ELR (cell line): Measurements from ENCODE around the gene MYLK3.
"Not testable (repeated sequence)": the region's sequence is repeated elsewhere in the genome, so short reads cannot be mapped to it uniquely, and the experiment has no call there.

Experiments used
- DNase-seq: peaks from one replicate; pipeline ENCODE4 v3.0.0-alpha.2; 2015; ENCODE audit warnings: low read depth

MYLK3 gene

GRCh38 chr16:46747777-46748651 is at the start of gene MYLK3:
Gene MYLK3 (minus strand): TSS chr16:46748344. CDS start chr16:46748193, 151 bp downstream.
- DNase-seq: no peak

GRCh38 chr16:46797501-46797900 is 49.4 kb upstream of the MYLK3 start:
- no peak for DNase-seq

DNA sequence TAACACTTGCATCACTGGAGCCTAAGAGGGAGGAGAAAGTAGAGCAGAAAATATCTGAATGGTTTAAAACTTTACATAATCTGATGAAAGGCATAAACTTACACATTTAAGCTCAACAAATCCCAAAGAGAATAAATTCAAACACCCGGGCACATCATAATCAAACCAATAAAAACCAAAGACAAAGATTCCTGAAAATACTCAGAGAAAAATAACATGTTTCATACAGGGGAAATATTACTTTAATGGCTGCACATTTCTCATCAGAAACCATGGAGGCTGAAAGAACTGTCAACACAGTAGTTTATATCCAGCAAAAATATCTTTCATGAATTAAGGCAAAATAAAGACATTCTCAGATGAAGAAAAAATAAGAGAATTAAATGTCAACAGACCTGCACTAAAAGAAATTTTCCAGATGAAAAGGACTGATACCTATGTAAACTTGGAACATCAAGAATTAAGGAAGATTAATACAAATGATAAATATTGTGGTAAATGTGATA is 48.7 kb upstream of the MYLK3 start:
- no peak for DNase-seq

DNA sequence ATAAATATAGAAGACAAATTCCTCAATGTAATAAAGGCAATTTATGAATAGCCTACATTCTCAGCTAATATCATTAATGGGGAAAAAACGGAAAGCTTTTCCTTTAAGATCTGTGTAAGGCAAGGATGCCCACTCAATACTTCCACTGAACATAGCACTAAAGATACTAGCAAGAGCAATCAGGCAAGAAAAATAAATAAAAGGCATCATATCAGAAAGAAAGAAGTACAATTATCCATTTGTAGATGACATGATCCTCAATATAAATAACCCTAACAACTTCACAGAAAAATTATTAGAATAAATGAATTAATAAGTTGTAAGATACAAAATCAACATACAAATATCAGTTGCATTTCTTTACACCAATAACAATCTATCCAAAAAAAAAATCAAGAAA is 45.7 kb upstream of the MYLK3 start:
- DNase-seq: no peak

GRCh38 chr16:46790599-46791270 is 42.6 kb upstream of the MYLK3 start:
- DNase-seq: no peak

DNA sequence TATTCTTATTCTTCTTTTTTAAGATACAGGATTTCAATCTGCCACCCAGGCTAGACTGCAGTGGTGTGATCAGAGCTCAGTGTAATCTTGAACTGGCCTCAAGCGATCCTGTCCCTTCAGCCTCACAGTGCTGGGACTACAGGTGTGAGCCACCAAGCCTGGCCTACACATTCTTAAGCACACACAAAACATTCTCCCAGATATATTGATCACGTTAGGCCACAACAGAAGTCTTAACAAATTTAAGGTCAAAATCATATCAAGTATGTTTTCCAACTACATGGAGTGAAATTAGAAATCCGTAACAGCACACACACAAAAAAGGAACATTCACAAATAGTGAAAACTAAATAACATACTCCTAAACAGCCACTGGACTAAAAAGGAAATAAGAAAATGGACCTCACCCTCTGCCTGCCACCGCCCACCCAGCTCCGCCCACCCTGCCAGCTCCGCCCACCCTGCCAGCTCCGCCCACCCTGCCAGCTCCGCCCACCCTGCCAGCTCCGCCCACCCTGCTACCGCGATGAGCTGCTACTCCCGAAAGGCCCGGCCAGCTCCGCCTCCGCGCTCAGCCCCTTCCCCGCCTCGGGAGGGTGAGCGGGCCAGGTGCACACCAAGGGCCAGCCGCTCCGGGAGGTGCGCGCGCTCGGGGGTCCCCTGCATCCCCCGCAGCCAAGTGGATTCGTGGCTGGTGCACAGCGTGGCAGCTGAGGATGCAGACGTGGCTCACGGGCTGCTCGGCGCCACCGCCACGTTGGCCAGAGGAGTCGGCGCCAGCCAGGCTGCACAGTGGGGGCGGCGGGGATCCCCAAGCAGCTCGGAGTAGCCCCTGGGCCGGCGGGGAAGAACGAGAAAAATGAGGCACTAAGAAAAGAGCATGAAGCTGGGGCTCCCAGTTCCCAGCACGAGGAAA is 41.6 kb upstream of the MYLK3 start:
- DNase-seq: peak; percentile 57

GRCh38 chr16:46788891-46789474 is 40.8 kb upstream of the MYLK3 start:
- DNase-seq: no peak

DNA sequence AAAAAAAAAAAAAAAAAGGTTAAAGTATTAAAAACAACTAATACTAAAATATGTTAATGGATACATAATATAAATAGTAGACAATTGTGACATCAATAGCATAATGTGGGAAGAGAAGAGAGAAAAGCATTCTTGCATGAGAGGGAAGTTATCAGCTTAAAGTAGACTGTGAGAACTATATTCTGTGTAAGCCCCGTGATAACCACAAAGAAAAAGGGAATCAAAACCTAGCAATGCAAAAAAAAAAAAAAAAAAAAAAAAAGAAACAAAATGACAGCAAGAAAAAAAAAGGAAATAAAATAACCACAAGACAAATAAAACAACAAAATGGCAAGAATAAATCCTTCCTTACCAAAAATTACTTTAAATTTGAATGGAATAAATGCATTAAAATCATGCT is 39.8 kb upstream of the MYLK3 start:
- DNase-seq: no peak

DNA sequence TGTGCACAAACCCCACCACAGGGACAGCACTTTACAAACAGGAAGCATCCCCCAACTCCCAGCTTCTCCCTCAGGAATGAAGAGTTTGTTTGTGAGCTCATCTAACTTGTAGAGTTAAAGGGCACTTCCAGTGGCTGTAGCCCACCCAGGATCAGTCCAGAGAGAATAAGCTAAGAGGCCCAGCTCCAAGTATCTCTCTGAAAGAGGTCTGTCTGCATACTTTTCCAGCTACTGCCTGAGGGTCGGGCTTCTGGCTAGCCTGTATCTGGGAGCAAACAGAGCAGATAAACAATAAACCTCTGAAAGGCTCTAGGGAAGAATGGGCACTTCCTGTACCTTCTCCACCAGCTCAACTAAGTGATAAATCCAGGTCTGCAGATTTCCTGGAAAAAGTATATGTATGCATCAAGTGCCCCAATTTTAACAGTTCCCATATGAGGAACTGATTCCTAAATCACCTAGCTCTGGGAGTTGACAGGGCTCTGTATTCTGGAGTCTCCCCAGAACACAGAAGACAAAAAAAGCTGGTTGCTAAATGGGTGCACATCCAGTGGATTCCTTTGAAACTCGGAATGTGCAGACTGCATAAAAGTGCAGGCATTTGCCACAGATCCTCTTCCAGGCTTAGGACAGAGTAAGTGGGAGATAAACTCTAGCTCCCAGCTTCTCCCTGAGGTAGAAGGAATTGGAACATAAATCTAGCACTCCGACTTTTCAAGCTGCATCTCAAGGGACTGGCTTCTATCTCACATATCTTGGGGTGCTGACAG is 37.1 kb upstream of the MYLK3 start:
- DNase-seq: no peak

DNA sequence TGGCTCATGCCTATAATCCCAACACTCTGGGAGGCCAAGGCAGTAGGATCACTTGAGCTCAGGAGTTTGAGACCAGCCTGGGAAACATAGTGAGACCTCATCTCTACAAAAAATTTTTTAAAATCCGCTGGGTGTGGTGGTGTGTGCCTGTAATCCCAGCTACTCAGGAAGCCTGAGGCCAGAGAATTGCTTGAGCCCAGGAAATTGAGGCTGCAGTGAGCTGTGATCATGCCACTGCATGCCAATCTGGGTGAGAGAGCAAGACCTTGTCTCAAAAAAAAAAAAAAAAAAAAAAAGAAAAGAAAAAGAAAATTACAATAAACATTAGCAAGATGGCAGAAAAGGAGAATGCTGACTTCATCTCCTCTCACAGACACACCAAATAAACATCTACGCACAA is 36.4 kb upstream of the MYLK3 start:
- DNase-seq: not testable (repeated sequence)

GRCh38 chr16:46783800-46784199 is 35.7 kb upstream of the MYLK3 start:
- DNase-seq: no peak

GRCh38 chr16:46782320-46782719 is 34.2 kb upstream of the MYLK3 start:
- DNase-seq: no peak

DNA sequence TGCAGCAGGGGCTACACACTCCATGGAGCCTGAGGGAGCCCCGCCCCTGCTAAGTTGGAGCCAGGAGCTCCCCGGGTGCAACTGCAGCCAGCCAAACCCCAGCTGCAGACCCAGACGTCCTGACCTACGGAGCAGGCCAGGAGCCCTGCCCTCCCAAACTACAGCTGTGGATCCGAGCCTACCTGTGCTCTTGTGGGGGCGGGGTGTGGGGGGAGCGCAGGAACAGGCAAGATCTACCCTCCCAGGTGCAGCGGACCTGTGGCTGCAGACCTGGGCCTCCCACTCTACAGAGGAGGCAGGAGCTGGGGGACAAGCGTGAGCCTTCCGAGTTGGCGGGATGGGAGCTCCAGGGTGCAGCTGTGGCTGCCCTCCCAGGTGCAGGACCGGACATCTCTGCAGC is 29.7 kb upstream of the MYLK3 start:
- no peak for DNase-seq

GRCh38 chr16:46775214-46775613 is 27.1 kb upstream of the MYLK3 start:
- DNase-seq: no peak

GRCh38 chr16:46774743-46775177 is 26.6 kb upstream of the MYLK3 start:
- no peak for DNase-seq

DNA sequence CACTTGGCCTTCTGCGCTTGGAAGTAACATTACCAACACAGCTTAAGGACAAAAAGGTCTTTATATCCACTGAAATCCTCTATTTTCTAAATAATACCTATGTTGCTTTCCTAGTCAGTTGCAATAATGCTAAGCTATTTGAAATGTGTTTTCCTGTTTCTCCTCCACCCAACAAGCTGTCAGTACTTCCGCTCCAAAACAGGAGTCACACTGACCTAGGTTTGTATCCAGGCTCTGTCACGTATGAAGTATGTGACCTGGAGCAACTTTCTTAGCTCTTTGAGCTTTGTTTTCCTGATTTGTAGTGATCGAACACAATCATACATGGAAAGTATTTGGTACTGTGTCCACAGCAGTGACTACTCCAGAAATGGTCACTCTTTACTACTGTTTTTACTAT is 24.3 kb upstream of the MYLK3 start:
- DNase-seq: no peak

DNA sequence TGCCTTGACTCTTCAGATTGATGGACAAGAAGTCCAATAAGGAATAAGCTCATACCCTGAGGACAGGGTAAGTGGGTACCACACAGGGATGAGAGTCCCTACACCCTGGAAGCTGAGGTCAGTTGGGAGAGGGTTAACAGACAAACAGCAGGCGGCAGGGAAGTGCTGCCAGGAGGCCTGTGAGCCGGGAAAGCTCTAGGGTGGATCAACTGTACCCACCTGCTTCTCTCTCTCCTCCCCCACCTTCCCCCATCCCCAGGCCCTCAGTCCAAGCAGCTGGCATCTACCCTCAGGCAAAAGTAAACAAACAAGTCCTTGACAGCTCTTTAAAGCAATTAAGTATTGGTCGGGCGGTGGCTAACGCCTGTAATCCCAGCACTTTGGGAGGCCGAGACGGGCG is 20.7 kb upstream of the MYLK3 start:
- DNase-seq: no peak

- peak; percentile 31 for DNase-seq
These were observed 16.9 kb upstream of the MYLK3 start for GRCh38 chr16:46765050-46765449.

- no peak for DNase-seq
These were observed 15.0 kb upstream of the MYLK3 start for GRCh38 chr16:46763147-46763546.

- no peak for DNase-seq
These were observed 14.4 kb upstream of the MYLK3 start for GRCh38 chr16:46762583-46762982.

- no peak for DNase-seq
These were observed 11.2 kb upstream of the MYLK3 start for GRCh38 chr16:46759309-46759708.
